ENCODE measurements around the gene PLA2G4B.

GRCh38 chr15:41866872-41867579 lies 28.4 kb downstream of the PLA2G4B start:
- no peak for TF ChIP-seq CTCF (IDR thresholded peaks at IDR 0.05)
- TF ChIP-seq SIN3A (IDR thresholded peaks at IDR 0.05; ENCODE audit: borderline replicate concordance, insufficient read depth, low read depth, low read length): no peak
- TF ChIP-seq REST (IDR thresholded peaks at IDR 0.05; ENCODE audit: insufficient read depth in 1 of 2, low read depth in 2 of 2, low read length in 1 of 2): no peak
- TF ChIP-seq POLR2AphosphoS5 (IDR thresholded peaks at IDR 0.05; ENCODE audit: low read depth, low read length): no peak
- TF ChIP-seq TCF7L2 (IDR thresholded peaks at IDR 0.05; ENCODE audit: low read depth, low read length): no peak
